Activated CD8-positive, alpha-beta memory T cell treated with anti-CD3 and anti-CD28 coated beads for 36 hours (primary cell): Measurements from ENCODE around the gene IL15RA. TPM values are rescaled to one million over a fixed set of nuclear protein-coding genes. Genes with fewer than 3 reads are reported as not detected.
"Not testable (repeated sequence)": the region's sequence is repeated elsewhere in the genome, so short reads cannot be mapped to it uniquely, and the experiment has no call there.

ENCODE experiments used
- CTCF ChIA-PET: fragments of 350-600 bp; sonication (Branson Sonifier 250); formaldehyde crosslinking; loops from one replicate; lab custom pipeline; 2021; ENCODE audit warnings: antibody characterized with exemption; lab: Charles Lee
- POLR2A ChIA-PET: fragments of 350-600 bp; sonication (Branson Sonifier 250); formaldehyde crosslinking; loops from one replicate; lab custom pipeline; 2021; ENCODE audit warnings: antibody characterized with exemption; lab: Charles Lee
- total RNA-seq, 2 experiments: library from RNA; stranded (reverse); gene quantifications; one replicate each; pipeline ENCODE4 v1.2.3, GENCODE V29; 2021

Gene IL15RA
- total RNA-seq, 2 experiments from 2014 or later: 31.4 to 31.8 TPM

DNA sequence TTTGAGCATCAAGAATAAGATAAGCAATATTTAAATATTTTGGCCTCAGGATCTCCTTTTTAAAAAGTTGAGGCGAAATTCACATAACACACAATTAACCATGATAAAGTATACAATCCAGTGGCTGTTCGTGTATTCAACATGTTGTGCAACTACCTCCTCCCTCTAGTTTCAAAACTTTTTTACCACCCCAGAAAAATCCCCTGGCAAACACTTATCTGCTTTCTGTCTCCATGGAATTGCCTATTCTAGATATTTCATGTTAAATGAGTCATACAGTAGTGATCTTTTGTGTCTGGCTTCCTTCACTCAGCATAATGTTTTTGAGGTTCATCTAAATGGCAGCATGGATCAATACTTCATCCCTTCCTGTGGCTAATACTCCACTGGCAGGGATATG, 31.8 kb upstream of the IL15RA start:
- ChIA-PET POLR2A (no interaction called here), CTCF (no interaction called here)

- ChIA-PET POLR2A (no interaction called here), CTCF (no interaction called here)
These were observed 31.3 kb upstream of the IL15RA start for GRCh38 chr10:6008497-6009142.

DNA sequence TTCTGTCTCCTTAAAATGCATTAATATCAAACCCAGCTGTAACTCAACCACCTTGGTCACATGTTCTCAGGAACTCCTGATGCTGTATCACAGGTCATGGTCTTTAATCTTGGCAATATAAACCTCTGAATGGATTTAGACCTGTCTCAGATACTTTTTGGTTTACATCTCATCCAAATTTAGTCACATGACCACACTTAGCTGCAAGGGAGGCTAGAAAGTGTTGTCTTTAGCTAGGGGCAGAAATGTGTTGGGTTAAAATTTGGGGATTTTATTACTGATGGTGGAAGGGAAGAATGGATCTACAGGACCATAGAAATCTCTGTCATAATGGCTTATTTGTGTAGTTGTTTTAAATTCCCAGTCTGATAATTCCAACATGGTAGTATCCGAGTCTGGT, 29.6 kb upstream of the IL15RA start:
- CTCF ChIA-PET: interaction anchor here (1.5 kb wide), 1 partner anchor 31 kb away, joined by 5 read pairs; no protein-coding TSS in a partner anchor
- POLR2A ChIA-PET: no interaction called here

DNA sequence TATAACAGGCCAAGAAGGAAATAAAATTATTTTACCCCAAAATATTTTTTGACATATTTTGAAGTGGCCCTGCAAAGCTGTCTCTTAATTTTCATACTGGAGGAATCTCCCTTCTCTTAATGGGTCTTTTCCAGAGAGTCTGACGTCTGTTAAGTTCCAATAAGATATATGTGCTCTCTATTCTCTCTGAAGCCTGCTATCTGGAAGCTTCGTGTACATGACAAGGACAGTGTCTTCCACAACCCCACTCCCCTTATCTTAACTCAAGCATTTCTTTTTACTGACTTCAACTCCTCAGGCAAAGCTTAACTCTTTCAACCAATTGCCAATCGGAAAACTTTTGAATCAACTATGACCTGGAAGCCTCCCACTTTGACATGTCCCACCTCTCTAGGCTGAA, 29.2 kb upstream of the IL15RA start:
- ChIA-PET POLR2A (no interaction called here), CTCF (interaction anchor here (1.5 kb wide), 1 partner anchor 30 kb away, joined by 5 read pairs; no protein-coding TSS in a partner anchor)

DNA sequence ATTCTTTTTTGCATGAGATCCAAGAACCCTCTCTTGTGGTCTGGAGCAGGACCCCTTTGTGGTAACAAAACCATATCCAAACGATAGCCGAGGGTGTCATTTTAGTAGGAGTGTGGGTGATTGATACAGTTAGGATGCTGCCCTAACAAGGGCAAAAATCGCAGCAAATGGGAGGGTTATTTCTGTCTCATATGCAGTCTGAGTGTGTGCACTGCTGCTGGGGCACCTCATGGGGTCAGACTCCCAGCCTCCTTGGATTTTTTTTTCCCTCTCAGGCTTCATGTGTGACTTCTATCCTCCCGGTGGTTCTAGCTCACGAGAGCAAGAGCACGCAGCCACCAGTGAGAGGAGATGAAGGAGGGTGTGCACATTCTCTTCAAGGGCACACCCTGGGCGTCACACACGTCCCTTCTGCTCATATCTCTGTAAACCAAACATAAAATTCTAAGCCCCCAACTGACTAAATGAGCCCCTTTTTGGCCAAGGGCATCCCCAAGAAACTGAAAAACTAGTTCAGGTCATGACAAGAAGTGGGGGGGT, 28.6 kb upstream of the IL15RA start:
- CTCF ChIA-PET: no interaction called here
- POLR2A ChIA-PET: no interaction called here

DNA sequence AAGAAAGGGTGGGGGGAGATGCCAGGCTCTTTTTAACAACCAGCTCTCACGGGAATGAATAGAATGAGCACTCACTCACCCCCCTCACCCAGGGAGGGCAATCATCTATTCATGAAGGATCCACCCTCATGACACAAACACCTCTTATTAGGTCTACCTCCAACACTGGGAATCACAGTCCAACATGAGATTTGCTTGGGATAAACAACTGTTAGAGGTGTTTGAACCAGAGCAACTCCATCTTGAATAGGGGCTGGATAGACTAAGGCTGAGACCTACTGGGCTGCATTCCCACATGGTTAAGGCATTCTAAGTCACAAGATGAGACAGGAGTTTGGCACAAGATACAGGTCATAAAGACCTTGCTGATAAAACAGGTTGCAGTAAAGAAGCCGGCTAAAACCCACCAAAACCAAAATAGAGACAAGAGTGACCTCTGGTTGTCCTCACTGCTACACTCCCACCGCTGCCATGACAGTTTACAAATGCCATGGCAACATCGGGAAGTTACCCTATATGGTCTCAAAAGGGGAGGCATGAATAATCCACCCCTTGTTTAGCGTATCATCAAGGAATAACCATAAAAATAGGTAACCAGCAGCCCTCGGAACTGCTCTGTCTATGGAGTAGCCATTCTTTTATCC, 27.9 kb upstream of the IL15RA start:
- CTCF ChIA-PET, POLR2A ChIA-PET: not testable (repeated sequence)

GRCh38 chr10:6002809-6003510, 25.6 kb upstream of the IL15RA start:
- POLR2A ChIA-PET: interaction anchor here (0.9 kb wide), 1 partner anchor 27 kb away, joined by 3 read pairs; no protein-coding TSS in a partner anchor
- CTCF ChIA-PET: interaction anchor here (1.1 kb wide), 1 partner anchor 27 kb away, joined by 3 read pairs; no protein-coding TSS in a partner anchor

DNA sequence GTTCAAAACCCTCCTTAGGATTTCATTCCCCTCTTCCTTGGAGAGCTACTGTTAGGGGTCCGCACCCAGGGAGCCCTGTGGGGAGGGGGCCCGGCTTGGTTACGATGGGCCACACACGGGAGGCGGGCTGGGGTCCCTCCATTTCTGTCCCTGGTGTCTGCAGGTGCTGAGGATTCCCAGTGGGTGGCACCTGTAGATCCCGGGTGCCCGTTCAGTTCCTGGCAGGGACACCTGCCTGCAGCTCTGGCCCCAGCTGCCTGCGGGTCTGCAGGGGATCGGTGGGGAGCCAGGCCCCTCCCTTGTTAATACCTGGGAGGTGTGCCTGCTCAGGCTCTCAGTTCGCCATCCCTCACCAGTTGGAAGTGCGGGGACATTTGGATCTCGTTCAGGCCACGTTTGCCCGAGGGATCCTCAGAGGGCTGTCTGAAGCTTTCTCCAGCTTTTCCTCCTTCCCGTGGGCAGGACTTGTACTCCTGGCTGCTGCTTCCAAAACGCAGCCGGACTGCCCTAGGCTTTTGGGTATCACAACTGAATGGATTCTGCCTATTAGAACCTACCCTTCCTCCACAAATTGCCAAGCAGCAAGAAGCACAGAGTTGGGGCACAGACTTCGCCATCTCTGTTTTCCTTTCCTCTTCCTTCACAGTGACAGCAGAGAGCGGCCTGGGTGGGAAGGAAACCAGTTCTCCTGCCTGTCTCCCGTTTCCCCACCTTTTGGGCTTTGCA, 22.3 kb upstream of the IL15RA start:
- ChIA-PET POLR2A (no interaction called here), CTCF (interaction anchor here (0.8 kb wide), 1 partner anchor 22 kb away, joined by 3 read pairs; the partner anchor contains the start of gene IL15RA)

GRCh38 chr10:5996696-5997095, 19.4 kb upstream of the IL15RA start:
- ChIA-PET POLR2A (no interaction called here), CTCF (no interaction called here)

DNA sequence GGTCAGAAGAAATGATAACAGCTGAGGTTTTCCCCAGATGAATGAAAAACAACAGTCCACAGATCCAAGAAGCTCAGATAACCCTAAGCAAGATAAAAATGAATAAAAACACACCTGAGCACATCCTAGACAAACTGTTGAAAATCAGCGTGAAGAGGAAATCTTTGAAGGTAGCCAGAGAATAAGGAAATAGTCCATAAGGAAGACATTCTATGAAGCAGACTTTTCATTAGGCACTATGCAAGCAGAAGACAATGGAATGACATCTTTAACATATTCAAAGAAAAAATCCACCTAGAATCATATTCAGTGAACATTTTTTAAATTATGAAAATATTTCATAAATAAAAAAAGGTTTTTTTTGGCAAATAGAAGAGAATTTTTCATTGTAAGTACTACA, 15.1 kb upstream of the IL15RA start:
- CTCF ChIA-PET: no interaction called here
- POLR2A ChIA-PET: no interaction called here

DNA sequence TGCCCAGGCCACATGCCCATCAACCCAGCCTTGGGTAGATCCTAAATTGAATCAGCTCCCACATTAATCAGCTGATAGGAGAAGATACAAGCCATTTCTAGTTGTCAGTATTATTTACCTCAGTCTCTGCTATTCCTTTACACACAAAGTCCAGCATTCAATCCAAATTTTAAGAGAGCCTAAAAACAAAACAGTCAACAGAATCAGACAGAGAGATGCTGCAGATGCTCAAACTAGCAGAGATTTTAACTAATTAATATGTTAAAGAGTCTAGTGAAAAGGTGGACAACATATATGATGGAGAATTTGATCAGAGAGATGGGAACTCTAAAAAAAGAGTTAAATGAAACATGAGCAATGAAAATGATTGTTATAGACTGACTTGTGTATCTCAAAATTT, 14.4 kb upstream of the IL15RA start:
- ChIA-PET POLR2A (no interaction called here), CTCF (no interaction called here)

DNA sequence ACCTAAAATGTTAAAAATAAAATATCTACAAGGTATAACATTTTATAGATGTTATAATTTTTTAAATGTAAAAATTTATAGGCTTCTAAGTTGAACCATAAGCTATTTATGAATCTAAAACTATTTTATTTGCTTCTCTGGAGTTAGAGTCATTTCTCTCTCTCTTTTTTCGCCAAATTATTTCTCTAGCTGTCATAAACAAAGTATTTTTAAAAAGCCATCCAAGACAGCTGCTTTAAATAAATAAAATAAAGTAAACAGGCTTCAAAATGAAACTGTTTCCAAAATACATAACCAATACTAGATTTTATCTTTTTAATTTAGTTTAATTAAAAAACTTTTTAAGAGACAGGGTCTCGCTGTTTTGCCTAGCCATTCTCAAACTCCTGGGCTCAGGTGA, 12.4 kb upstream of the IL15RA start:
- CTCF ChIA-PET: no interaction called here
- POLR2A ChIA-PET: no interaction called here

- POLR2A ChIA-PET: interaction anchor here (0.6 kb wide), 1 partner anchor 32 kb away, joined by 3 read pairs; no protein-coding TSS in a partner anchor
- CTCF ChIA-PET: no interaction called here
These were observed 11.1 kb upstream of the IL15RA start for GRCh38 chr10:5988336-5988920.

GRCh38 chr10:5987747-5988146, 10.4 kb upstream of the IL15RA start:
- ChIA-PET CTCF (no interaction called here), POLR2A (interaction anchor here (0.6 to 0.7 kb wide), 2 partner anchors 12 to 33 kb away, joined by 3 to 4 read pairs; no protein-coding TSS in a partner anchor)

DNA sequence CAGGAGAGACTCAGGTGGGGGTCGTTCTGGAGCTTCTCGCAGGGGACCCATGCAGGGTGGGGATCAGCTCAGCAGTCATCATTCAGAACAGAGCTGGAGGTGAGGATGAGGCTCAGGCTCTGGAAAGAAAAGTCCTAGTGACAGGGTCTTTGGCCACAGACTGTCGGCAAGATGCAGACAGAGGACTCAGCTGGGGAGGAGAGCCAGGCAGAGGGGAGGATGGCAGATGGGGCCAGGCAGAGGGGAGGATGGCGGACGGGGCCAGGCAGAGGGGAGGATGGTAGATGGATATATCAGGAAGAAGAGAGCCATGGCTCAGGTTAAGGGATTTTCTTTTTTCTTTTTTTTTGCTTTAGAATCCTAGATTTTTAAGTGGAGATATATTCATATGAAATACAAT, 7.7 kb upstream of the IL15RA start:
- ChIA-PET CTCF (no interaction called here), POLR2A (no interaction called here)

DNA sequence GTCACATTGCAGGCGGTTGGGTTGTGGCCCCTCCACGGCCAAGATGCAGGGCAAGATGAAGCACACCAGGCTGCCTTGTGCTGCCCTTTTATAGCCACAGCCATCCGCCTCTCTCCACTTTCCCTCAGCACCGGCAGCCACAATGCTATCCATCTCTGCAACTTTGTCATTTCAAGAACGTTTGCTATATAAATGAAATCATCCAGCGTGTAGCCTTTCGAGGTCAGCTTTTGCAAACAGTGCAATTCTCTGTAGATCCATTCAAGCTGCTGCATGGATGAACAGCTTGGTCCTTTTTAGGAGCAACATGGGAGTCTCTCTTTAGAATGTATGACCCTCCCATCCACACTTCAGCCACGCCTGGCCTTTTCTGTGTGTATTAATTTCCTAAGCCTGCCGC, 6.4 kb upstream of the IL15RA start:
- CTCF ChIA-PET: no interaction called here
- POLR2A ChIA-PET: no interaction called here

DNA sequence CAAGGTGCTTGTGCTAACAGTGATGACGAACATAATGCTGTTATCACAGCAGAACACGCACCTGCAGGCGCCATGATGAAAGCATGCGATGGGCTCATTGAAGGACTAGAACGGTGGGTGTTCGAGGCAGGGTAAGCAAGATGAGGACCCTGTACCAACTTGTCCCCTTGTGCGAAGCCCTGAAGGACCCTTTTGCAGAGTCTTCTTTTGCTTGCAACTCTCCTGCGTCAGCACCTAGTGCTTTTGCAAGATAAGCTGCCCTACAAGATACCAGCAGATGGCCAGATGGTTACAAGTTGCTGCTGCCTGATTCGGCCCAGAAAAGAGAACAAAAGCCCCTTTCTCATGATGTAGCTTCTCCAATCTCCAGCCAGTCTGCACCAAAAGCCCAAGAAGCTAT, 4.2 kb upstream of the IL15RA start:
- CTCF ChIA-PET: no interaction called here
- POLR2A ChIA-PET: interaction anchor here (0.7 kb wide), 1 partner anchor 138 kb away, joined by 4 read pairs; no protein-coding TSS in a partner anchor

GRCh38 chr10:5978230-5978489, 817 bp upstream of the IL15RA start:
- CTCF ChIA-PET: interaction anchor here (0.7 to 1.1 kb wide), 2 partner anchors 33 to 295 kb away, joined by 3 read pairs; no protein-coding TSS in a partner anchor
- POLR2A ChIA-PET: interaction anchor here (0.6 kb wide), 1 partner anchor 36 kb away, joined by 6 read pairs; no protein-coding TSS in a partner anchor
